Spleen (tissue), 11 donors: ENCODE results near the gene BLNK. TPM values are rescaled to one million over a fixed set of nuclear protein-coding genes. Genes with fewer than 3 reads are reported as not detected.

Experiments used
- DNase-seq: peaks from one replicate; pipeline ENCODE4 v3.0.0-alpha.2; 2020
- H3K27ac ChIP-seq, 8 donors: fragments of 200-600 bp; sonication (generic) in 7 of 8; 1 replicate in 4 of 8; 2 replicates in 4 of 8; pipeline versions ENCODE4 v1.5.0 to v1.8.0; 2016 to 2021; ENCODE audit warnings: inconsistent platforms in 4 of 8, mild to moderate bottlenecking in 4 of 8, moderate library complexity in 1 of 8
- H3K27me3 ChIP-seq, 7 donors: fragments of 200-600 bp; sonication (generic) in 6 of 7; replicated peaks in 1 of 7; 1 replicate in 4 of 7; 2 replicates in 3 of 7; pipeline versions ENCODE4 v1.5.0 to v1.8.0; 2016 to 2021; ENCODE audit warnings: inconsistent platforms in 3 of 7, mild to moderate bottlenecking in 1 of 7
- H3K36me3 ChIP-seq, 6 donors: fragments of 200-600 bp; sonication (generic) in 5 of 6; 1 replicate in 4 of 6; 2 replicates in 2 of 6; pipeline versions ENCODE4 v1.5.0 to v1.8.0; 2016 to 2021; ENCODE audit warnings: inconsistent platforms in 2 of 6
- H3K4me1 ChIP-seq, 6 donors: fragments of 200-600 bp; sonication (generic) in 5 of 6; 1 replicate in 3 of 6; 2 replicates in 3 of 6; pipeline versions ENCODE4 v1.5.0 to v1.8.0; 2016 to 2021; ENCODE audit warnings: inconsistent platforms in 3 of 6
- H3K4me3 ChIP-seq, 8 donors: fragments of 200-600 bp; sonication (generic) in 7 of 8; 1 replicate in 4 of 8; 2 replicates in 4 of 8; pipeline versions ENCODE4 v1.5.0 to v1.8.0; 2016 to 2021; ENCODE audit warnings: inconsistent platforms in 4 of 8, mild to moderate bottlenecking in 4 of 8, moderate library complexity in 2 of 8
- H3K9me3 ChIP-seq, 8 donors: fragments of 200-600 bp; sonication (generic) in 7 of 8; 1 replicate in 4 of 8; 2 replicates in 4 of 8; pipeline versions ENCODE4 v1.5.0 to v1.8.0; 2016 to 2021; ENCODE audit warnings: inconsistent platforms in 4 of 8
- CTCF ChIP-seq, 11 experiments: fragments of 200-600 bp in 7 of 11; fragments of 450-650 bp in 4 of 11; sonication (generic) in 4 of 11; IDR thresholded peaks in 8 of 11; conservative IDR thresholded peaks in 3 of 11; 1 replicate in 7 of 11; 2 replicates in 4 of 11; pipeline versions ENCODE4 v1.4.0 to v1.8.0; 2016 to 2021; ENCODE audit warnings: antibody characterized with exemption in 11 of 11, inconsistent platforms in 4 of 11, mild to moderate bottlenecking in 1 of 11
- POLR2A ChIP-seq, 3 donors: fragments of 450-650 bp; IDR thresholded peaks; one replicate each; pipeline ENCODE4 v1.5.1; 2017; ENCODE audit warnings: antibody characterized with exemption in 3 of 3, mild to moderate bottlenecking in 1 of 3
- POLR2AphosphoS5 ChIP-seq, 3 donors: sonication (generic); formaldehyde crosslinking; IDR thresholded peaks; one replicate each; pipeline ENCODE4 v1.5.1; 2017; ENCODE audit warnings: antibody characterized with exemption in 3 of 3
- WGBS, 5 donors: extraction: QIAGEN DNeasy Blood & Tissue Kit in 3 of 5; methylation state at CpG; one replicate each; pipeline versions ENCODE4 v1.1.5 to v1.1.7; 2013 to 2018; 5-methylcytosine and 5-hydroxymethylcytosine counted together
- intact Hi-C: fragments of 100-400 bp; cut with DNase I; formaldehyde crosslinking; loops from one replicate; pipeline ENCODE4 v1.15.0; 2023; ENCODE audit warnings: low total_unique reads
- polyA plus RNA-seq, 3 donors: library from polyadenylated mRNA; stranded (reverse); fragments of 200-250 nt; gene quantifications; one replicate each; pipeline ENCODE4 v1.2.1, GENCODE V29; 2013
- total RNA-seq, 7 donors: library from RNA; depleted of rRNA in 3 of 7; stranded (reverse); fragments of >200 nt in 3 of 7; fragmentation: NEBNext Ultra II Directional in 4 of 7; extraction: Animal tissue kit (Norgen Biotek cat#: 25700) in 4 of 7; gene quantifications; one replicate each; pipeline versions ENCODE4 v1.1.0 to v1.2.1, GENCODE V29; 2016 to 2021
- donor health status: healthy with polysubstance abuse.
- donor health status: DM: no; HTN: no; CAD: no; lungs with moderate emphysema.
- donor health status: DM: no; HTN: no; CAD: no.
- donor health status: Bipolar disorder and iron deficiency.
- donor health status: healthy.
- donor health status: DM: no; HTN: no; CAD: no.
- donor health status: DM: yes; HTN: yes; CAD: no.

The BLNK gene
- total and polyA plus RNA-seq, 10 donors, result 63.7 to 128 (median 91.0) TPM

GRCh38 chr10:96276426-96276825 lies 5.1 kb upstream of the BLNK start:
- no peaks in the 10 kb centered on the region for H3K9me3 ChIP-seq
- TF ChIP-seq POLR2AphosphoS5 (IDR thresholded peaks at IDR 0.05) (no peak), POLR2A (IDR thresholded peaks at IDR 0.05) (no peak), CTCF (IDR thresholded peaks at IDR 0.05 in 8 of 11, conservative IDR thresholded peaks at IDR 0.05 in 3 of 11) (no peak)
- DNase-seq, result no peak
- no peaks in the 10 kb centered on the region for H3K27me3 ChIP-seq
- intact Hi-C loops, result no loop called here
- H3K27ac ChIP-seq, result peak overlapping the region in 5 of 8 donors; percentile 31 to 80 (median 33)
- WGBS, 5 donors, result 85 to 98% (median 93%) methylated on average over 6 of the region's 6 CpGs
- H3K4me1 ChIP-seq, result peaks cover 0 to 55% (median 25%) of the 10 kb centered on the region in 6 donors
- H3K36me3 ChIP-seq, result no peaks in the 10 kb centered on the region
- no peak overlapping the region for H3K4me3 ChIP-seq

DNA sequence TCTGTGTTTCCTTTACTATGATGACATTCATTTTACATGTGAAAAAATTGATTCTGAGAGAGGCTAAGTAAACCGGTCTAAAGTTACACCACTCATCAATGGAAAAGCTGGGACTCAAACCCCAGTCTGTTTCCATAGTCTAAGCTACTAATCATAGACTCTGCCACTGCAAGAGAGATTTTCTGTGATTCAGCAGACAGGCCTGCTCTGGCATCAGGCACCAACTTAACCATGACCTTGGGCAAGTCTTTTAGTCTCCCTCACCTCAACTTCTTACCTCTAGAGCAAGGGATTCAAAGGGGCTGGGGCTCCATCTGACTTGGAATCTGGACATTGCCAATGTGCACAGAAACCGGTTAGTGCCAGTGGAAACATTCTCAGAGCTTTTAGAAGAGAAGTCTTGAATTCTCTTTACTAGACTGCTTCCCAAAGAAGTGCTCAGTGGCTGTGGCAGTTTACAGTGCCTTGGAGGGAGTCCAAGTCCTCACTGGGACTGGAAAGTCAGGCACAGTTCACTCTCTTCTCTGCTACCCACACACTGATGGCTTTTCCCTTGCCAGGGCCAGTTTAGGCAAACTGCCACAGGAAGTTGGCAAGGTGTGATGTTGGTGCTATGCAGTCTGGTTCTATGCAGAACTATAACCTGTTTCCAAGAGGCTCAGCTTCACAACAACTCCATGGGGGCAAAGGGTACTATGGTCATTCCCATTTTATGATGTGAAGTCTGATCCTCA lies 4.5 kb upstream of the BLNK start:
- intact Hi-C loops, result no loop called here
- H3K27me3 ChIP-seq, result no peaks in the 10 kb centered on the region
- no peak for DNase-seq
- H3K27ac ChIP-seq, result peak overlapping the region in 5 of 8 donors; percentile 31 to 80 (median 33)
- H3K4me1 ChIP-seq, result peaks cover 0 to 61% (median 25%) of the 10 kb centered on the region in 6 donors
- H3K4me3 ChIP-seq, result no peak overlapping the region
- no peak for TF ChIP-seq POLR2AphosphoS5 (IDR thresholded peaks at IDR 0.05)
- TF ChIP-seq CTCF (IDR thresholded peaks at IDR 0.05 in 8 of 11, conservative IDR thresholded peaks at IDR 0.05 in 3 of 11), result no peak
- TF ChIP-seq POLR2A (IDR thresholded peaks at IDR 0.05), result no peak
- no peaks in the 10 kb centered on the region for H3K36me3 ChIP-seq
- WGBS, 5 donors, result 75 to 93% (median 92%) methylated on average over 2 of the region's 2 CpGs
- no peaks in the 10 kb centered on the region for H3K9me3 ChIP-seq

GRCh38 chr10:96272316-96273280 lies 1.2 kb upstream of the BLNK start:
- peak overlapping the region; percentile 53 to 86 (median 74) for H3K27ac ChIP-seq
- H3K27me3 ChIP-seq, result no peaks in the 10 kb centered on the region
- H3K4me3 ChIP-seq, result peak overlapping the region in 6 of 8 donors; percentile 4 to 72 (median 20)
- no peaks in the 10 kb centered on the region for H3K9me3 ChIP-seq
- intact Hi-C loops, result no loop called here
- 48 to 71% (median 57%) methylated on average over 8 of the region's 8 CpGs for WGBS, 5 donors
- H3K36me3 ChIP-seq, result no peaks in the 10 kb centered on the region
- H3K4me1 ChIP-seq, result peaks cover 0 to 68% (median 23%) of the 10 kb centered on the region in 6 donors
- no peak for DNase-seq
- no peak for TF ChIP-seq POLR2A (IDR thresholded peaks at IDR 0.05)
- TF ChIP-seq POLR2AphosphoS5 (IDR thresholded peaks at IDR 0.05), result no peak
- TF ChIP-seq CTCF (IDR thresholded peaks at IDR 0.05 in 8 of 11, conservative IDR thresholded peaks at IDR 0.05 in 3 of 11), result no peak
